A549 (cell line): ENCODE measurements around the gene PSMC3. TPM values are rescaled to one million over a fixed set of nuclear protein-coding genes. Genes with fewer than 3 reads are reported as not detected.
A peak's percentile ranks its signal among the peaks of the same experiment; 100 is the strongest.

Experiments used
- ATAC-seq, 2 experiments: fragments of 200-7000 bp in 1 of 2; fragments of >200 bp in 1 of 2; cut with Nextera tagmentation in 1 of 2; cut with Tn5 transposase in 1 of 2; 3 replicates each; pipeline versions ENCODE4 v1.8.0 to v1.9.1; 2018 to 2020; ENCODE audit warnings: mild to moderate bottlenecking in 1 of 2, moderate library complexity in 1 of 2
- CTCF ChIA-PET: fragments of 300-600 bp; sonication (Branson Sonifier 250); formaldehyde crosslinking; extraction: SDS; loops from one replicate; lab custom pipeline; 2021; ENCODE audit warnings: antibody characterized with exemption, inconsistent platforms; lab: Yijun Ruan, JAX
- POLR2A ChIA-PET: fragments of 350-600 bp; formaldehyde crosslinking; extraction: SDS; loops from one replicate; lab custom pipeline; 2021; ENCODE audit warnings: antibody characterized with exemption, inconsistent platforms; lab: Yijun Ruan, JAX
- DNase-seq, 2 experiments: peaks; one replicate each; pipeline versions ENCODE4 v3.0.0 to v3.0.0-alpha.2; 2011 to 2016; ENCODE audit warnings: low read depth in 1 of 2, low spot score in 1 of 2
- FAIRE-seq: peaks from 2 replicates; lab custom pipeline; 2011; peaks lifted over from hg19 to GRCh38; lab: Jason Lieb, UNC
- H3K27ac ChIP-seq, 2 experiments: fragments of >200 bp; sonication (Bioruptor Twin); formaldehyde crosslinking; 3 replicates each; pipeline ENCODE4 v1.5.1; 2016 to 2017
- H3K4me1 ChIP-seq: fragments of >200 bp; sonication (Bioruptor Twin); formaldehyde crosslinking; 3 replicates; pipeline ENCODE4 v1.6.1; 2016
- H3K4me2 ChIP-seq: fragments of >200 bp; sonication (Bioruptor Twin); formaldehyde crosslinking; 3 replicates; pipeline ENCODE4 v1.6.1; 2016
- H3K4me3 ChIP-seq: fragments of >200 bp; sonication (Bioruptor Twin); formaldehyde crosslinking; 3 replicates; pipeline ENCODE4 v1.5.1; 2016
- H3K9me3 ChIP-seq: fragments of >200 bp; sonication (Bioruptor Twin); formaldehyde crosslinking; 3 replicates; pipeline ENCODE4 v1.6.1; 2016
- BHLHE40 ChIP-seq: IDR thresholded peaks from 2 replicates; pipeline ENCODE4 v1.6.1; 2012; ENCODE audit warnings: low read depth, low read length, inconsistent platforms
- CEBPB ChIP-seq, 2 experiments: fragments of >200 bp in 1 of 2; sonication (Bioruptor Twin) in 1 of 2; formaldehyde crosslinking in 1 of 2; IDR thresholded peaks; 2 replicates each; pipeline ENCODE4 v1.6.1; 2012 to 2016
- E2F6 ChIP-seq: IDR thresholded peaks from 2 replicates; pipeline ENCODE4 v1.6.1; 2012; ENCODE audit warnings: low read depth, borderline replicate concordance
- EP300 ChIP-seq, 2 experiments: fragments of >200 bp; sonication (Bioruptor Twin); formaldehyde crosslinking; IDR thresholded peaks; 2 replicates in 1 of 2; 3 replicates in 1 of 2; pipeline ENCODE4 v1.6.1; 2016 to 2017
- FOSB ChIP-seq: fragments of 250-450 bp; sonication (Bioruptor Pico); IDR thresholded peaks from 2 replicates; pipeline ENCODE4 v1.5.0; 2020; ENCODE audit warnings: mild to moderate bottlenecking, moderate library complexity
- FOSL2 ChIP-seq, 2 experiments: fragments of 450-650 bp in 1 of 2; fragments of >200 bp in 1 of 2; sonication (Bioruptor Twin) in 1 of 2; formaldehyde crosslinking; IDR thresholded peaks; 2 replicates each; pipeline versions ENCODE4 v1.5.0 to v1.6.1; 2016 to 2020; ENCODE audit warnings: mild to moderate bottlenecking in 1 of 2, moderate library complexity in 1 of 2
- HEYL ChIP-seq: fragments of 250-450 bp; sonication (Bioruptor Pico); IDR thresholded peaks from 2 replicates; pipeline ENCODE4 v1.8.0; 2021; ENCODE audit warnings: mild to moderate bottlenecking, moderate library complexity
- HMGXB4 ChIP-seq: fragments of 250-450 bp; sonication (Bioruptor Pico); IDR thresholded peaks from 2 replicates; pipeline ENCODE4 v1.5.0; 2021; ENCODE audit warnings: mild to moderate bottlenecking, moderate library complexity, borderline replicate concordance
- HOXA7 ChIP-seq: fragments of 250-450 bp; sonication (Bioruptor Pico); IDR thresholded peaks from 2 replicates; pipeline ENCODE4 v1.5.0; 2020; ENCODE audit warnings: mild to moderate bottlenecking, moderate library complexity
- HOXB13 ChIP-seq: fragments of 250-450 bp; sonication (Bioruptor Pico); IDR thresholded peaks from 2 replicates; pipeline ENCODE4 v1.5.0; 2020; ENCODE audit warnings: low read depth, mild to moderate bottlenecking, moderate library complexity
- JUN ChIP-seq, 2 experiments: fragments of >200 bp; sonication (Bioruptor Twin); formaldehyde crosslinking; IDR thresholded peaks; 2 replicates in 1 of 2; 3 replicates in 1 of 2; pipeline ENCODE4 v1.6.1; 2016 to 2017
- JUNB ChIP-seq: fragments of >200 bp; sonication (Bioruptor Twin); formaldehyde crosslinking; IDR thresholded peaks from 2 replicates; pipeline ENCODE4 v1.6.1; 2016
- MAFK ChIP-seq: fragments of 450-650 bp; IDR thresholded peaks from 2 replicates; pipeline ENCODE4 v1.6.1; 2014; ENCODE audit not compliant: partially characterized antibody
- MAZ ChIP-seq: fragments of 150-350 bp; IDR thresholded peaks from 2 replicates; pipeline ENCODE4 v1.6.1; 2014; ENCODE audit warnings: antibody characterized with exemption, low read depth, low read length, borderline replicate concordance
- MYC ChIP-seq: IDR thresholded peaks from 2 replicates; pipeline ENCODE4 v1.6.1; 2012; ENCODE audit warnings: mild to moderate bottlenecking, inconsistent platforms, low read length, improper control_type of control experiment, borderline replicate concordance
- NR3C1 ChIP-seq: fragments of >200 bp; sonication (Bioruptor Twin); formaldehyde crosslinking; IDR thresholded peaks from 3 replicates; pipeline ENCODE4 v1.6.1; 2017
- POLR2A ChIP-seq: IDR thresholded peaks from 2 replicates; pipeline ENCODE4 v1.6.1; 2012; ENCODE audit warnings: mild to moderate bottlenecking, low read length
- RCOR1 ChIP-seq: fragments of 150-350 bp; IDR thresholded peaks from 2 replicates; pipeline ENCODE4 v1.6.1; 2014; ENCODE audit warnings: antibody characterized with exemption, low read length, low read depth
- REST ChIP-seq: fragments of 200-600 bp; sonication (generic); IDR thresholded peaks from 2 replicates; pipeline ENCODE4 v1.6.1; 2016; ENCODE audit warnings: antibody characterized with exemption, mild to moderate bottlenecking, moderate library complexity
- RNF2 ChIP-seq: fragments of 200-600 bp; sonication (generic); IDR thresholded peaks from 2 replicates; pipeline ENCODE4 v1.6.1; 2016; ENCODE audit warnings: low read depth, mild to moderate bottlenecking, antibody characterized with exemption, moderate library complexity, borderline replicate concordance
- SREBF2 ChIP-seq: fragments of 450-650 bp; IDR thresholded peaks from 2 replicates; pipeline ENCODE4 v1.6.1; 2014; ENCODE audit warnings: mild to moderate bottlenecking, moderate library complexity
- USF2 ChIP-seq: fragments of 450-650 bp; IDR thresholded peaks from 2 replicates; pipeline ENCODE4 v1.6.1; 2014; ENCODE audit warnings: antibody characterized with exemption
- ZFP36 ChIP-seq: fragments of 450-650 bp; IDR thresholded peaks from 2 replicates; pipeline ENCODE4 v1.6.1; 2014; ENCODE audit warnings: borderline replicate concordance; ENCODE audit not compliant: partially characterized antibody
- WGBS: methylation state at CpG from one replicate; pipeline ENCODE4 v1.1.6; 2017; ENCODE audit errors: missing lambda C conversion rate; 5-methylcytosine and 5-hydroxymethylcytosine counted together
- polyA plus RNA-seq, 4 experiments: library from polyadenylated mRNA; depleted of rRNA in 3 of 4; stranded (reverse); fragments of >200 nt; fragmentation: RNase III in 1 of 4; extraction: RNeasy Plus Mini Kit Qiagen cat#74134 plus additional on column Dnase treatment in 1 of 4; gene quantifications; 2 replicates in 3 of 4; 3 replicates in 1 of 4; pipeline ENCODE4 v1.2.3, GENCODE V29; 2011 to 2017

The PSMC3 gene
- polyA plus RNA-seq, 2 of the 4 experiments (the other 2 are of a cell fraction) = 283 to 383 TPM

GRCh38 chr11:47399860-47400767 is 26.1 kb downstream of the PSMC3 start:
- Histone ChIP-seq H3K27ac (peak overlapping the region; percentile 73 to 87), H3K4me2 (peak overlapping the region; percentile 99), H3K4me1 (peaks cover 6% of the 10 kb centered on the region; the same call in 2 of the 3 replicates), H3K9me3 (no peaks in the 10 kb centered on the region), H3K4me3 (peak overlapping the region; percentile 63)
- TF ChIP-seq FOSL2 (IDR thresholded peaks at IDR 0.05) (no peak), FOSL2 (CRISPR knock-in tag; IDR thresholded peaks at IDR 0.05) (no peak), JUNB (no peak), FOSB (no peak)
- ChIA-PET POLR2A (interaction anchor here (0.6 to 1.0 kb wide), 3 partner anchors 13 to 537 kb away, joined by 4 to 5 read pairs (median 4); no protein-coding TSS in a partner anchor), CTCF (interaction anchor here (0.6 to 3.9 kb wide), 6 partner anchors 10 to 222 kb away, joined by 3 to 27 read pairs (median 4); no protein-coding TSS in a partner anchor)
- 33% methylated on average over 11 of the region's 47 CpGs for WGBS
- no peak for FAIRE-seq
- ATAC-seq = peak; percentile 32 to 62; a peak in 4 of 6 replicates
- DNase-seq = no peak

- no peak for FAIRE-seq
- CTCF ChIA-PET = interaction anchor here (0.6 to 3.9 kb wide), 7 partner anchors 9 to 490 kb away, joined by 3 to 27 read pairs (median 3); no protein-coding TSS in a partner anchor
- ATAC-seq = peak in 1 of 2 experiments; percentile 11; a peak in 1 of 6 replicates
- peaks cover 6% of the 10 kb centered on the region; the same call in 2 of the 3 replicates for H3K4me1 ChIP-seq
- no peak for DNase-seq
- no peak overlapping the region for H3K4me2 ChIP-seq
- no peak overlapping the region for H3K4me3 ChIP-seq
- H3K27ac ChIP-seq = no peak overlapping the region
- POLR2A ChIA-PET = no interaction called here
- no peaks in the 10 kb centered on the region for H3K9me3 ChIP-seq
- no peak for TF ChIP-seq MYC
- TF ChIP-seq E2F6 = no peak
- TF ChIP-seq RCOR1 = no peak
- no peak for TF ChIP-seq BHLHE40
- no peak for TF ChIP-seq CEBPB (IDR thresholded peaks at IDR 0.05)
- no peak for TF ChIP-seq ZFP36
- no peak for TF ChIP-seq MAZ
- WGBS = 80% methylated on average over 1 of the region's 1 CpG
Observed at GRCh38 chr11:47398551-47398950, 27.7 kb downstream of the PSMC3 start.

- Histone ChIP-seq H3K4me3 (no peak overlapping the region), H3K4me1 (peaks cover 6% of the 10 kb centered on the region; the same call in 2 of the 3 replicates), H3K27ac (no peak overlapping the region), H3K9me3 (no peaks in the 10 kb centered on the region), H3K4me2 (no peak overlapping the region)
- WGBS = 86% methylated on average over 3 of the region's 3 CpGs
- ChIA-PET CTCF (interaction anchor here (1.6 to 3.9 kb wide), 3 partner anchors 9 to 25 kb away, joined by 3 to 27 read pairs (median 6); no protein-coding TSS in a partner anchor), POLR2A (no interaction called here)
- ATAC-seq = no peak
- no peak for TF ChIP-seq USF2
- TF ChIP-seq EP300 (IDR thresholded peaks at IDR 0.05) = no peak
- TF ChIP-seq MAFK = no peak
- no peak for TF ChIP-seq ZFP36
- TF ChIP-seq HMGXB4 (CRISPR knock-in tag) = no peak
- TF ChIP-seq HOXA7 (CRISPR knock-in tag) = no peak
- TF ChIP-seq MYC = no peak
- no peak for TF ChIP-seq JUN (IDR thresholded peaks at IDR 0.05)
- TF ChIP-seq POLR2A = no peak
- no peak for TF ChIP-seq HOXB13 (CRISPR knock-in tag)
- no peak for TF ChIP-seq REST
- no peak for TF ChIP-seq BHLHE40
- no peak for TF ChIP-seq HEYL (CRISPR knock-in tag)
- no peak for TF ChIP-seq NR3C1
- TF ChIP-seq FOSL2 (IDR thresholded peaks at IDR 0.05) = no peak
- no peak for TF ChIP-seq FOSL2 (CRISPR knock-in tag; IDR thresholded peaks at IDR 0.05)
- no peak for TF ChIP-seq SREBF2
- no peak for TF ChIP-seq RNF2
- no peak for FAIRE-seq
- no peak for DNase-seq
Observed at GRCh38 chr11:47398011-47398410, 28.2 kb downstream of the PSMC3 start.
